Measurements from ENCODE around the gene PLOD2.

Gene PLOD2

GRCh38 chr3:146093896-146094295 lies 67.1 kb downstream of the PLOD2 start:
- no peak for DNase-seq

- peak; percentile 16 for DNase-seq
Measured at GRCh38 chr3:146092230-146092629, 68.8 kb downstream of the PLOD2 start.

- no peak for DNase-seq
Measured at GRCh38 chr3:146091397-146091796, 69.6 kb downstream of the PLOD2 start.

- no peak for DNase-seq
Measured at GRCh38 chr3:146090521-146090920, 70.5 kb downstream of the PLOD2 start.

- no peak for DNase-seq
Measured at GRCh38 chr3:146088840-146089239, 72.1 kb downstream of the PLOD2 start.

GRCh38 chr3:146087116-146087515 lies 73.9 kb downstream of the PLOD2 start:
- DNase-seq: no peak

GRCh38 chr3:146086211-146086610 lies 74.8 kb downstream of the PLOD2 start:
- DNase-seq: no peak

- no peak for DNase-seq
Measured at GRCh38 chr3:146085678-146086077, 75.3 kb downstream of the PLOD2 start.

- DNase-seq: no peak
Measured at GRCh38 chr3:146080578-146080977, 80.4 kb downstream of the PLOD2 start.

GRCh38 chr3:146078031-146078430 lies 83.0 kb downstream of the PLOD2 start:
- peak; percentile 18 for DNase-seq

- DNase-seq: no peak
Measured at GRCh38 chr3:146077181-146077580, 83.8 kb downstream of the PLOD2 start.

- peak; percentile 10 for DNase-seq
Measured at GRCh38 chr3:146072824-146073223, 88.2 kb downstream of the PLOD2 start.

GRCh38 chr3:146072061-146072460 lies 88.9 kb downstream of the PLOD2 start:
- DNase-seq: no peak

- DNase-seq: no peak
Measured at GRCh38 chr3:146071632-146072031, 89.4 kb downstream of the PLOD2 start.

GRCh38 chr3:146067048-146067447 lies 93.9 kb downstream of the PLOD2 start:
- DNase-seq: peak; percentile 96

- DNase-seq: peak; percentile 67
Measured at GRCh38 chr3:146065573-146066006, 95.4 kb downstream of the PLOD2 start.

GRCh38 chr3:146058241-146058640 lies 102.7 kb downstream of the PLOD2 start:
- no peak for DNase-seq

- peak; percentile 17 for DNase-seq
Measured at GRCh38 chr3:146052791-146053310, 108.1 kb downstream of the PLOD2 start.

GRCh38 chr3:146052056-146052790 lies 108.8 kb downstream of the PLOD2 start:
- DNase-seq: no peak

- peak; percentile 79 for DNase-seq
Measured at GRCh38 chr3:146050691-146051090, 110.3 kb downstream of the PLOD2 start.

- DNase-seq: no peak
Measured at GRCh38 chr3:146047485-146047884, 113.5 kb downstream of the PLOD2 start.

GRCh38 chr3:146044046-146044445 lies 116.9 kb downstream of the PLOD2 start:
- DNase-seq: peak; percentile 59

GRCh38 chr3:146040630-146041029 lies 120.4 kb downstream of the PLOD2 start:
- no peak for DNase-seq

GRCh38 chr3:146037697-146038096 lies 123.3 kb downstream of the PLOD2 start:
- peak; percentile 70 for DNase-seq

GRCh38 chr3:146036281-146036680 lies 124.7 kb downstream of the PLOD2 start:
- no peak for DNase-seq
